Measurements from ENCODE around the gene POMP. TPM values are rescaled to one million over a fixed set of nuclear protein-coding genes. Genes with fewer than 3 reads are reported as not detected.

The POMP gene
- total RNA-seq, 1 donor from 2014 or later, result 98.9 TPM

DNA sequence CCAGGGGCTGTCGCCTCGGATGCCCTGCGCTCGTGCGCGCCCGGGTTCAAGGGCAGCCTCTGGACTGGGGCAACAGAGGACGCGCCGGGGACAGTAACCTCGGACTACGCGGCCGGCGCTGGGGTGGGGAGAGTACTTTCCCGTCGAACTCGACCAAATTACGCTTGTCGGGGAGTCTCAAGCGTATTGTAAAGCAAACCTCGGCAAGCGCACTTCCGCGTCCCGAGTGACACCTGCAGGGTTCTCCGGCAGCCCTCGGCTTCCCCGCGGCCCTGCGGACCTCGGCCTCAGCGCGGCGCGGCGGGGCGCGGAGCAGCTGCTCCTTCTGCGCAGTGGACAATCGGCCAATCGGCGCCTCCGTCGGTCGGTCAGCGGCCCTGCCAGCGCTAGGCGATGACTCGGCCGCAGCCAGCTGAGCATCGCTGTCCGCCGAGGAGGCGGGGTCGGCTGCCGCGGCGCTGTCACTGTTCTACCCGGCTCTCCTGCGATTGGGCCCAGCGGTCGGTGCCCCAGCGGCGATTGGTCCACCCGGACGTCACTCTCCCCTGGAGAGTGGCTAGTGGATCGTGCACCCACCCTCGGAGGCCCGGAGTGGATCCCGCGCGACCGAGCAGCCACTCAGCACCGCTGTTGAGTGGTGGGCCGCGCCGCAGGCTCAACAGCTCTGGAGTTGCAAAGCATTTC, 59.8 kb downstream of the POMP start, which contains the start of gene SLC46A3:
TSS of gene SLC46A3 (minus strand) at position 428 of the 684 bp plus-strand sequence. CDS start 972 bp downstream, outside the sequence.
- Mint-ChIP-seq H3K4me3 (peak within 1 kb of the TSS; percentile 92), H3K9me3 (no peaks in the 10 kb centered on the region), H3K36me3 (no peaks in the 10 kb centered on the region), H3K27ac (peak within 1 kb of the TSS; percentile 57), H3K4me1 (peaks cover 10% of the 10 kb centered on the region), H3K27me3 (ENCODE audit: insufficient read depth, low read depth) (peaks cover 15% of the 10 kb centered on the region)
- Histone ChIP-seq H3K27me3 (peaks cover 36% of the 10 kb centered on the region), H3F3A (ENCODE audit: low read depth) (no peaks in the 10 kb centered on the region), H3K79me2 (ENCODE audit: low read depth) (no peaks in the 10 kb centered on the region), H2AFZ (replicated peaks) (peak within 1 kb of the TSS; percentile 94), H3K9ac (no peak within 1 kb of the TSS), H3K9me3 (ENCODE audit: low read depth) (no peaks in the 10 kb centered on the region), H3K36me3 (no peaks in the 10 kb centered on the region), H4K20me1 (ENCODE audit: low read depth) (no peaks in the 10 kb centered on the region), H3K27ac (no peak within 1 kb of the TSS), H3K4me3 (peak within 1 kb of the TSS; percentile 63), H3K4me2 (peak within 1 kb of the TSS; percentile 77), H3K4me1 (no peaks in the 10 kb centered on the region)
- TF ChIP-seq, protein P1, sequence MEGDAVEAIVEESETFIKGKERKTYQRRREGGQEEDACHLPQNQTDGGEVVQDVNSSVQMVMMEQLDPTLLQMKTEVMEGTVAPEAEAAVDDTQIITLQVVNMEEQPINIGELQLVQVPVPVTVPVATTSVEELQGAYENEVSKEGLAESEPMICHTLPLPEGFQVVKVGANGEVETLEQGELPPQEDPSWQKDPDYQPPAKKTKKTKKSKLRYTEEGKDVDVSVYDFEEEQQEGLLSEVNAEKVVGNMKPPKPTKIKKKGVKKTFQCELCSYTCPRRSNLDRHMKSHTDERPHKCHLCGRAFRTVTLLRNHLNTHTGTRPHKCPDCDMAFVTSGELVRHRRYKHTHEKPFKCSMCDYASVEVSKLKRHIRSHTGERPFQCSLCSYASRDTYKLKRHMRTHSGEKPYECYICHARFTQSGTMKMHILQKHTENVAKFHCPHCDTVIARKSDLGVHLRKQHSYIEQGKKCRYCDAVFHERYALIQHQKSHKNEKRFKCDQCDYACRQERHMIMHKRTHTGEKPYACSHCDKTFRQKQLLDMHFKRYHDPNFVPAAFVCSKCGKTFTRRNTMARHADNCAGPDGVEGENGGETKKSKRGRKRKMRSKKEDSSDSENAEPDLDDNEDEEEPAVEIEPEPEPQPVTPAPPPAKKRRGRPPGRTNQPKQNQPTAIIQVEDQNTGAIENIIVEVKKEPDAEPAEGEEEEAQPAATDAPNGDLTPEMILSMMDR (IDR thresholded peaks at IDR 0.05), result peak; percentile 22
- TF ChIP-seq EZH2phosphoT487 (IDR thresholded peaks at IDR 0.05) (no peak), EZH2 (IDR thresholded peaks at IDR 0.05) (peak; percentile 76)
- peak; percentile 98 for DNase-seq (ENCODE audit: low spot score)

GRCh38 chr13:28719227-28720055, 60.5 kb downstream of the POMP start:
- no peak for TF ChIP-seq EZH2 (IDR thresholded peaks at IDR 0.05)
- TF ChIP-seq, protein P1 (IDR thresholded peaks at IDR 0.05), result no peak
- no peaks in the 10 kb centered on the region for H3K36me3 Mint-ChIP-seq
- H3K27me3 ChIP-seq, result peaks cover 36% of the 10 kb centered on the region
- H3K4me2 ChIP-seq, result peak overlapping the region; percentile 77
- H3F3A ChIP-seq (ENCODE audit: low read depth), result no peaks in the 10 kb centered on the region
- H3K4me3 Mint-ChIP-seq, result peak overlapping the region; percentile 92
- no peak overlapping the region for H3K27ac ChIP-seq
- no peaks in the 10 kb centered on the region for H3K9me3 ChIP-seq (ENCODE audit: low read depth)
- H3K27ac Mint-ChIP-seq, result peak overlapping the region; percentile 57
- peak overlapping the region; percentile 63 for H3K4me3 ChIP-seq
- H3K9ac ChIP-seq, result no peak overlapping the region
- H3K27me3 Mint-ChIP-seq (ENCODE audit: insufficient read depth, low read depth), result peaks cover 15% of the 10 kb centered on the region
- no peaks in the 10 kb centered on the region for H4K20me1 ChIP-seq (ENCODE audit: low read depth)
- H3K4me1 Mint-ChIP-seq, result peaks cover 10% of the 10 kb centered on the region
- no peaks in the 10 kb centered on the region for H3K4me1 ChIP-seq
- H3K36me3 ChIP-seq, result no peaks in the 10 kb centered on the region
- peak overlapping the region; percentile 94 for H2AFZ ChIP-seq (replicated peaks)
- no peaks in the 10 kb centered on the region for H3K9me3 Mint-ChIP-seq
- H3K79me2 ChIP-seq (ENCODE audit: low read depth), result no peaks in the 10 kb centered on the region
- no peak for DNase-seq (ENCODE audit: low spot score)

- H3K79me2 ChIP-seq (ENCODE audit: low read depth), result no peaks in the 10 kb centered on the region
- no peak for DNase-seq (ENCODE audit: low spot score)
- H3K36me3 ChIP-seq, result no peaks in the 10 kb centered on the region
- H2AFZ ChIP-seq (replicated peaks), result no peak overlapping the region
- Mint-ChIP-seq H3K27ac (no peak overlapping the region), H3K4me1 (peaks cover 7% of the 10 kb centered on the region), H3K27me3 (ENCODE audit: insufficient read depth, low read depth) (peaks cover 2% of the 10 kb centered on the region), H3K4me3 (no peak overlapping the region), H3K36me3 (no peaks in the 10 kb centered on the region), H3K9me3 (no peaks in the 10 kb centered on the region)
- TF ChIP-seq EZH2phosphoT487 (IDR thresholded peaks at IDR 0.05), result no peak
- TF ChIP-seq EZH2 (IDR thresholded peaks at IDR 0.05), result no peak
- TF ChIP-seq, protein P1 (IDR thresholded peaks at IDR 0.05), result no peak
- H3F3A ChIP-seq (ENCODE audit: low read depth), result no peaks in the 10 kb centered on the region
- no peak overlapping the region for H3K27ac ChIP-seq
- H3K9me3 ChIP-seq (ENCODE audit: low read depth), result no peaks in the 10 kb centered on the region
- no peak overlapping the region for H3K4me2 ChIP-seq
- no peak overlapping the region for H3K4me3 ChIP-seq
- H4K20me1 ChIP-seq (ENCODE audit: low read depth), result no peaks in the 10 kb centered on the region
- H3K4me1 ChIP-seq, result no peaks in the 10 kb centered on the region
- peaks cover 10% of the 10 kb centered on the region for H3K27me3 ChIP-seq
- no peak overlapping the region for H3K9ac ChIP-seq
Measured at GRCh38 chr13:28723806-28724205, 64.9 kb downstream of the POMP start.
